Retina (tissue), 1 donor: ENCODE measurements around the gene MYMK.

ENCODE experiments used
- DNase-seq: peaks from one replicate; pipeline ENCODE4 v3.0.0-alpha.2; 2016

MYMK gene

GRCh38 chr9:133478851-133479711 lies 45.7 kb downstream of the MYMK start, which contains the start of gene SLC2A6:
TSS of gene SLC2A6 (minus strand) at chr9:133479099. CDS start at chr9:133479059, 40 bp downstream.
- peak; percentile 93 for DNase-seq

- DNase-seq, result peak; percentile 53
Measured at GRCh38 chr9:133477992-133478850, 46.5 kb downstream of the MYMK start.

- no peak for DNase-seq
Measured at GRCh38 chr9:133477461-133477860, 47.3 kb downstream of the MYMK start.

GRCh38 chr9:133476941-133477340 lies 47.8 kb downstream of the MYMK start:
- no peak for DNase-seq

- no peak for DNase-seq
Measured at GRCh38 chr9:133476036-133476931, 48.5 kb downstream of the MYMK start.

- no peak for DNase-seq
Measured at GRCh38 chr9:133475292-133476012, 49.3 kb downstream of the MYMK start.

GRCh38 chr9:133474853-133475252 lies 49.9 kb downstream of the MYMK start:
- DNase-seq, result no peak

GRCh38 chr9:133474215-133474614 lies 50.5 kb downstream of the MYMK start:
- no peak for DNase-seq

- no peak for DNase-seq
Measured at GRCh38 chr9:133473743-133474142, 51.0 kb downstream of the MYMK start.

- peak; percentile 2 for DNase-seq
Measured at GRCh38 chr9:133472753-133473378, 51.9 kb downstream of the MYMK start.

- DNase-seq, result peak; percentile 3
Measured at GRCh38 chr9:133472277-133472645, 52.5 kb downstream of the MYMK start.

GRCh38 chr9:133471551-133472276 lies 53.0 kb downstream of the MYMK start:
- peak; percentile 2 for DNase-seq

- DNase-seq, result peak; percentile 2
Measured at GRCh38 chr9:133470988-133471387, 53.8 kb downstream of the MYMK start.

- DNase-seq, result peak; percentile 11
Measured at GRCh38 chr9:133470427-133470924, 54.3 kb downstream of the MYMK start.

GRCh38 chr9:133468777-133469421 lies 55.9 kb downstream of the MYMK start:
- no peak for DNase-seq

GRCh38 chr9:133468374-133468773 lies 56.4 kb downstream of the MYMK start:
- no peak for DNase-seq

GRCh38 chr9:133467101-133467500 lies 57.7 kb downstream of the MYMK start:
- no peak for DNase-seq

GRCh38 chr9:133465984-133466383 lies 58.8 kb downstream of the MYMK start:
- no peak for DNase-seq

GRCh38 chr9:133464638-133465037 lies 60.1 kb downstream of the MYMK start:
- DNase-seq, result no peak
